ENCODE data around the gene PLIN3.

DNA sequence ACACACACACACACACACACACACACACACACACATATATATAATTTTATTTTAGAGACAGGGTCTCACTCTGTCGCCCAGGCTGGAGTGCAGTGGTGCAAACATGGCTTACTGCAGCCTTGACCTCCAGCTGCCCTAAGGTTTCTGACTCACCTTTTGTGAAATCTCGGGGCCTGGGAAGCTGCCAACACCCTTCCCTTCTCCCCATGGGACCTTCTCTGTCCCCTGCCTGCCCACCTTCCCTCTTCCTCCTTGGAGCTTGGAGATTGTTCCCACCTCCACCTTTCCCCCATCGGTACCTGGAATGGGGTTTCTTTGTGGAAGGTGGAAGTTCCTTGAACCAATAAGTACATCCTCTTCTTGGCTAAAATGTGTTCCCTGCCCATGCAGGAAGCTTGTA lies 28.9 kb upstream of the PLIN3 start:
- TF ChIP-seq, protein P1, sequence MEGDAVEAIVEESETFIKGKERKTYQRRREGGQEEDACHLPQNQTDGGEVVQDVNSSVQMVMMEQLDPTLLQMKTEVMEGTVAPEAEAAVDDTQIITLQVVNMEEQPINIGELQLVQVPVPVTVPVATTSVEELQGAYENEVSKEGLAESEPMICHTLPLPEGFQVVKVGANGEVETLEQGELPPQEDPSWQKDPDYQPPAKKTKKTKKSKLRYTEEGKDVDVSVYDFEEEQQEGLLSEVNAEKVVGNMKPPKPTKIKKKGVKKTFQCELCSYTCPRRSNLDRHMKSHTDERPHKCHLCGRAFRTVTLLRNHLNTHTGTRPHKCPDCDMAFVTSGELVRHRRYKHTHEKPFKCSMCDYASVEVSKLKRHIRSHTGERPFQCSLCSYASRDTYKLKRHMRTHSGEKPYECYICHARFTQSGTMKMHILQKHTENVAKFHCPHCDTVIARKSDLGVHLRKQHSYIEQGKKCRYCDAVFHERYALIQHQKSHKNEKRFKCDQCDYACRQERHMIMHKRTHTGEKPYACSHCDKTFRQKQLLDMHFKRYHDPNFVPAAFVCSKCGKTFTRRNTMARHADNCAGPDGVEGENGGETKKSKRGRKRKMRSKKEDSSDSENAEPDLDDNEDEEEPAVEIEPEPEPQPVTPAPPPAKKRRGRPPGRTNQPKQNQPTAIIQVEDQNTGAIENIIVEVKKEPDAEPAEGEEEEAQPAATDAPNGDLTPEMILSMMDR (IDR thresholded peaks at IDR 0.05) = no peak
- no peak for TF ChIP-seq POLR2A (IDR thresholded peaks at IDR 0.05)

Measured in esophagus squamous epithelium (tissue), 4 donors.